T1000 (cell line): Measurements from ENCODE around the gene HYLS1.

Source experiments
- DNase-seq: peaks from one replicate; lab custom pipeline; 2025; ENCODE audit warnings: mixed read lengths; lab: John Stamatoyannopoulos, UW

HYLS1 gene

GRCh38 chr11:125948278-125949051 is 61.0 kb downstream of the HYLS1 start:
- DNase-seq = no peak

GRCh38 chr11:125949271-125950177 is 62.1 kb downstream of the HYLS1 start:
- no peak for DNase-seq

- no peak for DNase-seq
Observed at GRCh38 chr11:125950178-125950490, 62.7 kb downstream of the HYLS1 start.
